Right lung (tissue), 10 donors: ENCODE measurements around the gene MRPL14. TPM values are rescaled to one million over a fixed set of nuclear protein-coding genes. Genes with fewer than 3 reads are reported as not detected.

ENCODE experiments used
- DNase-seq, 2 donors: peaks; one replicate each; pipeline ENCODE4 v3.0.0-alpha.2; 2013
- long read RNA-seq, 8 donors: transcript quantifications; one replicate each; lab custom pipeline, GENCODE V29; 2026
- polyA plus RNA-seq, 5 donors: library from polyadenylated mRNA; unstranded; fragments of 120-200 nt; gene quantifications; one replicate each; pipeline versions ENCODE4 v1.2.1 to v1.2.3, GENCODE V29; 2013; ENCODE audit warnings: inconsistent platforms in 1 of 5, low replicate concordance in 1 of 5; ENCODE audit not compliant: insufficient read length in 5 of 5, insufficient read depth in 1 of 5

MRPL14 gene
- 10 to 100 TPM; 28.3 to 43.0 (median 37.2) TPM for polyA plus RNA-seq
- long read RNA-seq, donor 1, transcript MRPL14-201 (3 exons, 959 nt), result major isoform, 36 of 91 reads
- long read RNA-seq, donor 1, partial matches to known transcripts, result 48 of 91 reads
- long read RNA-seq, donor 1, other reads (novel, unspliced or antisense), result 7 of 91 reads
- long read RNA-seq, donor 2, transcript MRPL14-201 (3 exons, 959 nt), result major isoform, 14 of 21 reads
- long read RNA-seq, donor 2, partial matches to known transcripts, result 7 of 21 reads
- long read RNA-seq, donor 2, other reads (novel, unspliced or antisense), result 0 of 21 reads
- long read RNA-seq, donor 3, transcript MRPL14-201 (3 exons, 959 nt), result major isoform, 33 of 76 reads
- long read RNA-seq, donor 3, partial matches to known transcripts, result 38 of 76 reads
- long read RNA-seq, donor 3, other reads (novel, unspliced or antisense), result 5 of 76 reads
- long read RNA-seq, donor 4, transcript MRPL14-201 (3 exons, 959 nt), result major isoform, 16 of 16 reads
- long read RNA-seq, donor 4, partial matches to known transcripts, result 0 of 16 reads
- long read RNA-seq, donor 4, other reads (novel, unspliced or antisense), result 0 of 16 reads
- long read RNA-seq, donor 5, transcript MRPL14-201 (3 exons, 959 nt), result major isoform, 48 of 83 reads
- long read RNA-seq, donor 5, partial matches to known transcripts, result 21 of 83 reads
- long read RNA-seq, donor 5, other reads (novel, unspliced or antisense), result 14 of 83 reads
- long read RNA-seq, donor 6, transcript MRPL14-201 (3 exons, 959 nt), result major isoform, 36 of 43 reads
- long read RNA-seq, donor 6, partial matches to known transcripts, result 7 of 43 reads
- long read RNA-seq, donor 6, other reads (novel, unspliced or antisense), result 0 of 43 reads
- long read RNA-seq, donor 7, transcript MRPL14-201 (3 exons, 959 nt), result major isoform, 33 of 33 reads
- long read RNA-seq, donor 7, partial matches to known transcripts, result 0 of 33 reads
- long read RNA-seq, donor 7, other reads (novel, unspliced or antisense), result 0 of 33 reads
- long read RNA-seq, donor 8, transcript MRPL14-201 (3 exons, 959 nt), result major isoform, 5 of 15 reads
- long read RNA-seq, donor 8, partial matches to known transcripts, result 10 of 15 reads
- long read RNA-seq, donor 8, other reads (novel, unspliced or antisense), result 0 of 15 reads

GRCh38 chr6:44127186-44128019 lies at the start of gene MRPL14, which contains the start of gene TMEM63B:
MRPL14 (minus strand) TSS chr6:44127452; CDS start chr6:44116611, 10,841 bp downstream.
TMEM63B (plus strand) TSS chr6:44127554; CDS start chr6:44134585, 7,031 bp downstream.
- DNase-seq, result peak; percentile 91

DNA sequence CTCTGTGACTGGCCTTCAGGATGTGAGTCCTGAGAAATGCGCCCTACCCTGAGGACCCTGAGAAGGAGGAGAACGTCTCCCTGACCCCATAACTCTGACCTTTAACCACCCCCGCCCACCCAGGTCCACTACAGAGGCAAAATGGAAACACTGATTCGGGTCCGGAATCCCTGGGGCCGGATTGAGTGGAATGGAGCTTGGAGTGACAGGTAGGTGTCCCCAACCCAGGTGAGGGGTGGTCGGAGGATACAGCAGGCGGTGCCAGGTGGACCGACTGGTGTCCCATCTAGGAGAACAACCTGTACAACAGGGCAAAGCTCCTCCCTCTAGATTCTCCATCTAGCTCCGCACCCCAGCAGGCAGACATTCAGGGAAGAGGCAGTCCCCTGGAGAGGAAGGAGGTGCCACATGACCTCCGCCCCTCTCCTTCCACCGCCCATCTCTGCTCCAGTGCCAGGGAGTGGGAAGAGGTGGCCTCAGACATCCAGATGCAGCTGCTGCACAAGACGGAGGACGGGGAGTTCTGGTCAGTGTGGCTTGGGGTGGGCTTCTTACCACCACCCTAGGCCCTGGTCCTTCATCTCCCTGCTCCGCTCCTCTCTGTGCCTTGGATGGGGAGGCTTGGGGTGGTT lies 49.0 kb upstream of the MRPL14 start:
- DNase-seq, result no peak

DNA sequence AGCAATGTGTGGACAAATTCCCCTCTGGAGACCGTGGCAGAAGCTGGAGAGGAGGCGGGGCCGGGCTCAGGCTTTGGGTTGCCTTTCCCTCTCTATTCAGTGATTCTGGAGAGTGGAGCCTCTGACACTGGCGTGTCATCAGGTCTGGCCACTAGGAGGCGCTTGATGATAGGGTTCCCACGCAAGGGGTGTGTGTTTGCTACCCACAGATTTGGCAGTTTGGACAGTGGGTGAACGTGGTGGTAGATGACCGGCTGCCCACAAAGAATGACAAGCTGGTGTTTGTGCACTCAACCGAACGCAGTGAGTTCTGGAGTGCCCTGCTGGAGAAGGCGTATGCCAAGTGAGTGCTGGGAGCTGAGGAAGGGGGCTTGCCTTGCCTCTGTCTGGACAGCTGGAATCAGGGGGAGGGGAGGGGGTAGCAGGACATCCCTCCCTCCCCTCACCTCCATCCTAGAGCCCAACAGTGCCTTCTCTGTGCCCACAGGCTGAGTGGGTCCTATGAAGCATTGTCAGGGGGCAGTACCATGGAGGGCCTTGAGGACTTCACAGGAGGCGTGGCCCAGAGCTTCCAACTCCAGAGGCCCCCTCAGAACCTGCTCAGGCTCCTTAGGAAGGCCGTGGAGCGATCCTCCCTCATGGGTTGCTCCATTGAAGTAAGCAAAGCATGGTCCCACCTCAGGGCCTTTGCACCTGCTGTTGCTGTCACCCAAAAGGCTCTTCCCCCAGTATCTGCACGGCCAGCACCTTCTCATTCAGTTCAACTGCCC lies 45.7 kb upstream of the MRPL14 start:
- DNase-seq, result peak; percentile 68 to 73

DNA sequence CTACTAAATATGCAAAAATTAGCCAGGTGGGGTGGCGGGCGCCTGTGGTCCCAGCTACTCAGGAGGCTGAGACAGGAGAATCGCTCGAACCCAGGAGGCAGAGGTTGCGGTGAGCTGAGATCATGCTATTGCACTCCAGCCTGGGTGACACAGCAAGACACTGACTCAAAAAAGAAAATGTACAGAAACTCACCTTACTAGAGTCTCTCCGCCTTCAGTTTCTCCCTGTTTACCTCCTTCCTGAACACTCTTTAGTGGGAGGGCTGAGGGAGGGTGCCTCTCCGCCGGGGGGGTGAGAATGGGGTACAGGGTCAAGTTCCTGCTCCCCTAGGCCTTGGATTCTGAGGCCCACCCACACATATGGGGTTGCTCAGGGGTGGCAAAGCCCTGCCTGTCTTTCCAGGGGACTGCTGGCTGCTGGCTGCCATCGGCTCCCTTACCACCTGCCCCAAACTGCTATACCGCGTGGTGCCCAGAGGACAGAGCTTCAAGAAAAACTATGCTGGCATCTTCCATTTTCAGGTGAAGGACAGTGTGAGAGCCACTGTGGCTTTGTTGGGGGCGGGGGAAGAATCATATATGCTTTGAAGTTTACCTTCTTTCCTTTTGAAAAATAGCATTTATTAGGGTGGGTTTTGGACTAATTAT lies 44.8 kb upstream of the MRPL14 start:
- DNase-seq, result no peak

DNA sequence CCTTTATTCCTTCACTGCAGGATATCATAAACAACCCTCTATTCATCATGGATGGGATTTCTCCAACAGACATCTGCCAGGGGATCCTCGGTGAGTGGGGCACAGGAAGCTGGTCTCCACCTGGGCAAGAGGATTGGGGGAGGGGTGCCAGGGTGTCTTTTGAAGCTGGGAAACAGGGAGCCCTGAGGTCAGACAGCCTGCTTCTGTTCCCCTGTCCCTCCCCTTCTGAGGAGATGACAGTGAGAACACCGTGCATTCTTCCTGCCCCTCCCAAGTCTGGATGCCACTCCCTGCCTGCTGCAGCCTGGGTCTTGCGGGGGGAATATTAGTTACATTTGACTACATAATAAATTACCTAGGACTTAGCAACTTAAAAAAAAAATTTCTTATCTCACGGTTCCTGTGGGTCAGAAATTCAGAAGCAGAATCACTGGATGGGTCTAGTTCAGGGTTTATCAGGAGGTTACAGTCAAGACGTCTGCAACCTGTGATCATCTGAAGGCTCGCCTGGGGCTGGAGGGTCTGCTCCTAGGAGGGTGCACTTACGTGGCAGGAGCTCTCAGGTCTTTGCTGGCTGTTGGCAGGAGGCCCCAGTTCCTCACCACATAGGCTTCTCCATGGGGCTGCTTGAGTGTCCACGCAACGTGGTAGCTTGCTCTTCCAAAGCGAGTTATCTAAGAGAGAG lies 42.8 kb upstream of the MRPL14 start:
- DNase-seq, result no peak

DNA sequence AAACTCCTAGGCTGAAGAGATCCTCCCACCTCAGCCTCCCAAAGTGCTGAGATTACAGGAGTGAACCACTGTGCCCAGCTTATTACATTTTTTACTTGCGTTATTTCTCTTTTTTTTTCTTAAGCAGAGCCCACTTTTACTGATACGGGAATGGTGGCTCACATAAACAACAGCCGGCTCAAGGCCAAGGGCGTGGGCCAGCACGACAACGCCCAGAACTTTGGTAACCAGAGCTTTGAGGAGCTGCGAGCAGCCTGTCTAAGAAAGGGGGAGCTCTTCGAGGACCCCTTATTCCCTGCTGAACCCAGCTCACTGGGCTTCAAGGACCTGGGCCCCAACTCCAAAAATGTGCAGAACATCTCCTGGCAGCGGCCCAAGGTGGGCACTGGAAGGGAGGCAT lies 41.9 kb upstream of the MRPL14 start:
- DNase-seq, result no peak

- no peak for DNase-seq
Measured at GRCh38 chr6:44167567-44167966, 40.3 kb upstream of the MRPL14 start.

DNA sequence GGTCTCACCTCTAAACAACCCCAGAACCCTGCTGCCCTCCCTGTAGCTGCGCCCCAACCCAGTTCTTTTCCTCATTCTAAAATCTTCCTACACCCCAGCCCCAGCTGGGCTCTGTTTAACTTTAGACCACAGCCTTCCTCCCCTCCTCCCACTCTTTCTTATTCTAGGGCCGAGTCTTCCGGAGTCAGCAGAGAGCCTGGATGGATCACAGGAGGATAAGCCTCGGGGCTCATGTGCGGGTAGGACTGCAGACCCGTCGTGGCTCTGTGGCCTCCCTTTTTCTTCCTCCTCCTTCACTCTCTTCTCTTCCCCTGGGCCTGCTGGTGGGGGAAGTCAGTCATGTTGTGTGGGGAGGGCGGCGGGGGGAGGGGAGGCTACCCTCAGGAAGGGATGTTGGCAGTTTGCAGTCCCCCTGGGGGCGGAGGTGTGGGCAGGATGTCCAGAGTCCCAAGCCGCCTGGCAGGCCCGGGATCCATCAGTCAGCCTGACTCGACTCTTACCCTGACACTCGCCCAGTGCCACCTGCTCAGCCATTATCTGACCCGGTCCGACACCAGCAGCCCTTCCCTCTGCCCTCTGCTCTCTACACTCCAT lies 39.4 kb upstream of the MRPL14 start:
- no peak for DNase-seq

DNA sequence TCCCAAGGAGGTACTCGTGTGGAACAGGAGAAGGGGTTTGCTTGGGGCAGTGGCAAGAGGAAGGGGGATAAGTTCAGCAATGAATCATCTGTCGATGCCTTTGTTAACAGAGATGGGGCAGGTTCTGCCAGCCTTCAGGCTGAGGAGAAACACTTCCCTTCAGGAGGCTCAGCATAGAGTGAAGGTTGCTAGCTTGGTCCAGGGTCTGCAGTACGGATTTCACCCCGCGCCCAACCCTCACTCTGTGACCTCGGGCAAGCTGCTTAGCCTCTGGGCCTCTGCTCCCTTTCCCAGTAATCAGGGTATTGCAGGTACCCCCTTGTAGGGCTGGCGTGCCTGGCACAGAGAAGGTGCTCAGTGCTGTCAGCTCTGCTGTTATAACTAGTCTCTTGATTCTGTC lies 38.9 kb upstream of the MRPL14 start:
- DNase-seq, result no peak

DNA sequence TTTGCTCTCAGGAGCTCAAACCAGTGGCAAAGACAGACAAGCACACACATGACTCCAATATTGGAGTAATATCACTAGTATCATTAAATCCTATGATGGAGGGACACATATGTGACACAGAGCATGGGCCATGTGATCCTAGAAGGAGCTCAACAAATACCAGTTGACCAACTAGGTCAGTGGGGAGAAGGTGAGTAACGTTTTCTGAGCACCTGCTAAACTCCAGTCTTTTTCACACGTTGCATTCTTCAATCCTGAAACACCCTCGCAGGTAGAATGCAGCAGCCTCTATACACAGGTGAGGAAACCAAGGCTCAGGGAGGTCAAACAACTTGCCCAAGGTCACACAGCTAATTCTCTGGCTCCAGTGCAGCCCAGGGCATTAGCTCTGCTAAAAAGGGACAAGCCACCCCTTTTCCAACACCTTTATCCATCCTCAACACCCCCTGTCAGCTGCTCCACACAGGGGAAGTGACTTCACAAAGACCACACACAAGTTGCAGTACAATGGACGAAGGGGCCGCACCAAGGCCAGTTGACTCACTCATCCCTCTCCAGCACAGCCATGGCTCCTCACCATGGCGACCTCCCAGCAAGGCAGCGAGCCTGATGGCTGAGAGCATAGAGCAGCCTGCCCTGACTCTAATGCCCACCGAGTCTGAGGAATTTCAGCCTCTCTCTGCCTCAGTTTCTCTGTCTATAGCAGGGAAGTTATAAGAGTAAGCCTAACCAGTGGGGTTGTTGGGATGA lies 35.8 kb upstream of the MRPL14 start:
- no peak for DNase-seq

DNA sequence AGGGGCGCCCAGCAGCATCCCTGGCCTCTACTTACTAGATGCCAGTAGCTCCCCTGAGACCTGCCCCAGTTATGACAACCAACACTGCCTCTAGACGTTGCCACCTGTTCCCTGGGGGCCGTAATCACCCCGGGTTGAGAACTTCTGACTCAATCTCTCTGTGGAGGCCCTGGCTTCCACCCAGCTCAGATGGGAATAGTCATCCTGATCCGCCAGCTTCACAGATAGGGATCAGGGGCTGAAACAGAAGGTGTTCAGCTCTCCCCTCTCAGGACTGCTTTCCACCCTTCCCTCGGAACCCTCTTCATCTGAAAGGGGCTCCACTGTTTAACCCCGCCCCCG lies 34.7 kb upstream of the MRPL14 start:
- DNase-seq, result no peak

DNA sequence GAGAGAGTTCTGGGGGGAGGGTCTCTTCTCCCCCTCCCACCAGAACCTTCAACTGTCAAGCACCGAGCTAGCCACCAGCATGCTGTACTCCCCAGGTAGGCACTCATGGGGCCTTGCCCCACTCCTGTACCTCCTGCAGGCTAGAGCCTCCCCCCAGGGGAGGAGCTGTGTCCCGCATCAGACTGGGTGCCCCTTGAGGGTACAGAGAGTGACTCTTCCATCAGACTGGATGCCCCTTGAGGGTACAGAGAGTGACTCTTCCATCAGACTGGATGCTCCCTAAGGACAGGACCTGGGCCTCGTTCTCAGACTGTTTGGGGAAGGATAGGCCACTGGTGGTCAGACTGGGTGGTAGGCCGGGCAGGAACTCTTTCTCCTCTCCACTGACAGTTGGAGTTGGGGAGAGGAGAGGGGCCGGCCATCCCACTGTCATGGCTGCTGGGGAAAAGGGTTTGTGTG lies 31.5 kb upstream of the MRPL14 start, which contains the start of gene CAPN11:
Gene CAPN11, plus strand, starts transcription at position 51 of the 459 bp plus-strand sequence. Its CDS starts 29 bp downstream, at position 80.
- no peak for DNase-seq

GRCh38 chr6:44157152-44157521 lies 29.9 kb upstream of the MRPL14 start:
- DNase-seq, result no peak

DNA sequence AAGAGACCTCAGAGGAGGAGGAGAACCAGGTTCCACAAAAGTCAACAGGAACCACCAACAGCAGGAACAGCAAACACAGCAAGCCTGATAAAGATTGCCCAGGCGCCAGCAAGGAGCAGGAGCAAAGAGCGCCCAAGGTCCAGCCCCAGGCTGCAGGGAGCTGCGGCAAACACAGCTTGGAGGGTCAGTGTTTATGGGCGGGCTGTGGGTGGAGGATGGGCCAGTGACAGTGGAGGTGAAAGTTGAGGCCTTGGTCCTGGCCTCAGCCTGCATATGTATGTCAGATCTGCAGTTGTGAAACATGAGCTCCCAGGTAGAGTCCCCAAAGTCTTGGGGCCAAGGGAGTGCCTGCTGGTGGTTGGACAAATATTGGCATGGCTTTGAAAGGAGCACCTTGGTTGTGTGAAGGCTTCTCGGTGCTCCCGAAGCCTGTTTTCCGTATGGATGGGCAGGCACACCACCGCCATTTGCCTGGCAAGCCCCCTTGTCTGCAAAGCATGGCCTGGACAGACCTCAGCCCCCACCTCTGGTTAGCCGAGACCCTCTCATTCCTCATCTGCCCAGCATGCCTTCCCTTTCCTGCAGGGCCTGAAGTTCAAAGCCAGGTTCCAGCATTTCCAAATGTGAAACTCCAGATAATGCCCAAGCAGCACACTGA lies 29.4 kb upstream of the MRPL14 start:
- no peak for DNase-seq

GRCh38 chr6:44154067-44154466 lies 26.8 kb upstream of the MRPL14 start:
- no peak for DNase-seq

DNA sequence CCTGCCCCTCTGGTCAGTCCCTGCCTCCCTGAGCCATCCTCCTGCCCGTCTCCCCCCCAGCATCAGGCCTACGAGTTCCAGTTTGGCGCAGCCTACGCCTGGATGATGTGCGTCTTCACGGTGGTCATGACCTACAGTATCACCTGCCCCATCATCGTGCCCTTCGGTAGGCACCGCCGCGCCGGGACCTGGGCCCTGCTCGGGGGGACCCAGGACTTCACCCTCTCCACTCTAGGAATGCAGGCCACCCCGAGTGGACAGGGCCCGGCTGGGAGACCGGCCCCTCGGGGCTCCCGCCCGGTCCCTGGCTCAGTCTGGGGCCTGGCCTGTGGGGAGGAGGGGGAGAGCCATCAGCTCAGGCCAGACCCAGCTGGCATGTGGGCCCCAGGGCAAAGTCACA lies 25.3 kb upstream of the MRPL14 start:
- no peak for DNase-seq

- DNase-seq, result no peak
Measured at GRCh38 chr6:44152109-44152461, 24.8 kb upstream of the MRPL14 start.
